HG03565 (cell line): Measurements from ENCODE around the gene PKP3.
"Not testable (repeated sequence)": the region's sequence is repeated elsewhere in the genome, so short reads cannot be mapped to it uniquely, and the experiment has no call there.

Source experiments
- ATAC-seq: cut with Tn5 transposase; IDR thresholded peaks from one replicate; pipeline ENCODE4 v1.9.1; 2021; ENCODE audit warnings: mild to moderate bottlenecking, moderate library complexity; ENCODE audit not compliant: unreplicated experiment

Gene PKP3

GRCh38 chr11:409600-410483 is 15.8 kb downstream of the PKP3 start:
- no peak for ATAC-seq

GRCh38 chr11:410711-411110 is 16.7 kb downstream of the PKP3 start:
- ATAC-seq, result not testable (repeated sequence)

DNA sequence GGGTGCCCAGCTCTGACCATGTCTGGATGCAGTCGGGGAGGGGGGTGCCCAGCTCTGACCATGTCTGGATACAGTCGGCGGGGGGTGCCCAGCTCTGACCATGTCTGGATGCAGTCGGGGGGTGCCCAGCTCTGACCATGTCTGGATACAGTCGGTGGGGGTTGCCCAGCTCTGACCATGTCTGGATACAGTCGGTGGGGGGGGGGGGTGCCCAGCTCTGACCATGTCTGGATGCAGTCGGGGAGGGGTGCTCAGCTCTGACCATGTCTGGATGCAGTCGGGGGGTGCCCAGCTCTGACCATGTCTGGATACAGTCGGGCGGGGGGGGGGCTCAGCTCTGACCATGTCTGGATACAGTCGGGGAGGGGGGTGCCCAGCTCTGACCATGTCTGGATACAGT is 17.5 kb downstream of the PKP3 start:
- not testable (repeated sequence) for ATAC-seq

DNA sequence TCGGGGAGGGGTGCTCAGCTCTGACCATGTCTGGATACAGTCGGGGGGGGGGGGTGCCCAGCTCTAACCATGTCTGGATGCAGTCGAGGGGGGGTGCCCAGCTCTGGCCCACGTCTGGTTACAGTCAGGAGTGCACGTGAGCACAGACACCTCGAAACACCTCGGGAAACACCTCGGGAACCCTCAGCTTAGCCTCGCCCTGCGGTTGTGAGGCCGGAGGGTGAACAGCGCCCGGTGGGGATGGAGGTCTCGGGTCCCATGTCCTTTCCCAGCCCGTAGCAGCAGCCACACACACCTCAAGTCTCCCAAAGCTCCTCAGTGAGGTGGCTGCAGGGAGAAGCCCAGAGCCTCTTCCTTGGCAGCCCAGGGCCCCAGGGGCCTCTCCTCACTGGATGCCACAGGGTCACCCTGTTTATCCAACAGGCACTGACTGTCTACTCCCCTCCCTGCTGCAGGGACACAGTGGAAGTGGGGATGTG is 18.7 kb downstream of the PKP3 start:
- ATAC-seq, result no peak

DNA sequence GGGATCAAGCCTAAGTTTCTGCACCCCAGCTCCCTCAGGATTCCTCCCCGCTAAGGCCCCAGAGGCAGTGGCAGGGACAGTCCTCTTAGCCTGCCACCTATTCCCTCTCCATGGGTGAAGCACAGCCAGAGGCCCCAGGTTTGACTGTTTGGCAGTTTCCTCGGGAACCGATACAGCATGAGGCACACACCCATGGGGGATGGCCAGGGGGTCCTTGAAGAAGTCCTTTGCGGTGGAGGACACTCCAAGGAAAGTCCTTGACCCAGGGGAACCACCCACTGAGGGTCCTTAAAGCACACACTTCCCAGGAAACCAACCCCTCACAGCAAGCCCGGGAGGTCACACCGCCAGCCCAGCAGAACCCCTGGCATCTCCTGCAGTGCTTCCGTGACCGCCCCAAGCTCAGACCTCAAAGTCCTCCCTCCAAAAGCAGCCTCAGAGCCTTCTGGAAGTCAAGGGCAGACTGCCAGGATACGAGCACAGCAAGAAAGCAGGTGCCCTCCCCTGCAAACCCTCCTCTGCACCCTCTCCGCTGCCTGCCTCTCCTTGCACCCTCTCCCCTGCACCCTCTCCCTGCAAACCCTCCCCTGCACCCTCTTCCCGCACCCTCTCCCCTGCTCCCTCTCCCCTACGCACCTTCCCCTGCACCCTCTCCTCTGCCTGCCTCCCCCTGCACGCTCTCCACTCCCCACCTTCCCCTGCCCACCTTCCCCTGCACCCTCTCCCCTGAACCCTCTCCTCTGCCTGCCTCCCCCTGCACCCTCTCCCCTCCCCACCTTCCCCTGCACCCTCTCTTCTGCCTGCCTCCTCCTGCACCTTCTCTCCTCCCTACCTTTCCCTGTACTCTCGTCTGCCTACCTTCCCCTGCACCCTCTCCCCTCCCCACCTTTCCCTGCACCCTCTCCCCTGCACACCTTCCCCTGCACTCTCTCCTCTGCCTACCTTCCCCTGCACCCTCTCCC is 19.4 kb downstream of the PKP3 start:
- ATAC-seq, result no peak

- ATAC-seq, result no peak
Measured at GRCh38 chr11:414318-414857, 20.4 kb downstream of the PKP3 start.

- no peak for ATAC-seq
Measured at GRCh38 chr11:415640-416041, 21.6 kb downstream of the PKP3 start.

DNA sequence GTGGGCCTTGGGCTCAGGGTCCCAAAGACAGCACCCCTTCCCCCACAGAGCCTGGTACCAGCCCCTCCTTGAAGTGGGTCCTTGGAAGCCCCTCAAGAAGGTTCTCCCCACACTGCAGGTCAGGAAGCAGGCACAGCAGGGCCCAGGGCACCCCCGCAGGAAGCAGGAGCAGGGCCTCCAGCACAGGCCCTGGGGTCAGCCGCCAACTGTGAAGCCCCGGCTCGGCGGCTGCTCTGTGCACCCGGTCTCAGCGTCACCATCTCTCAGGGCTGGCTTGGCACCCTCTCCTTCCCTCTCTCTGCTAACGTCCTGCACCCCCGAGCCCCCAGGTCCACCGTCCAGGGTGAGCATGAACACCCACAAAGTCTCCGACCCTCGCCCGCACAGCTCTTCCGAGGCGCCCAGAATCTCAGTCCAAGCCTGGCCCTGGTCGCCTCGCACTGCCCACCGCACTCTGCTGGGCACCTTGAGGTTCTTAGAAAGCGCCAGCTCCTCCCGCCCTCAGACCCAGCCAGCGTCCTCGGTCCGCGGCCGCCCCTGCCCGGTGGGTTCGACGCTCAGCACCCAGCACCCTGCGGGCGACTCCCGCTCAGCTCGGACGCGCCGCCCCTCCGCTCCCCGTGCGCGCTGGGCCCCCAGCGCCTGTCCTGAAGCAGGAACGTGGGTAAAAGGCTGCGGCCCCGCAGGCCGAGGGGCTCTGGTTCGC is 22.2 kb downstream of the PKP3 start:
- ATAC-seq, result no peak

- ATAC-seq, result no peak
Measured at GRCh38 chr11:416757-417621, 23.0 kb downstream of the PKP3 start.

DNA sequence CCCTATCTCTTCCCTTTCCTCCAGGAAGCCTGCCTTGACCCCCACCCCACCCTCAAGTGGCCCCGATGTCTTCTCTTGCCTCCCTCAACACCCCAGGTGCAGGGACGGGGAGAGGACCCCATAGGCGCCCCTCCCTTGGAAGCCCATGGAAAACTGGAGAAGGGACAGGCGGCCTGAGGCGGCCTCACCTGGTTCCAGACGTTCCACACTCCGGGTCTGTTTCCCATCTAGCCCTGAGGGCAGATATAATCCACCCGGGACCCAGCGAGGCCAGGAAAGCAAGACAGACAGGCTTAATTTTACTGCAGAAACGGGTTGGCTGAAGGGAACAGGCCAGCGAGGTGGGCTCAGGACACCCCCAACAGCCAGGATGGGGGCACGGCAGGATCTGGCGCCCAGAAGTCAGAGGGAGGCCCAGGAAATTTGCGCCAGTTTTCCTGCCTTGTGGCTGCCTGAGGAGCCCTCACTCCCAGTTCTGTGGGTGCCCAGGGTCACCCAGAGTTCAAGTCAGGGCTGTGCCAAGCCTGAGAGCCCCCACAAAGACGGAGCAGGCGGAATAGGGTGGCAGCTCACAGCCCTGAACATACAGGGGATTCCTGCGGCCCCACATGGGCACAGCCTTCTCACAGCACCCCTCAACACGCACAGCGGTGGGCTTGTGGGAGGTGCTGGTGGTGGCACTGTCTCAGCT is 23.8 kb downstream of the PKP3 start:
- no peak for ATAC-seq

- ATAC-seq, result no peak
Measured at GRCh38 chr11:418343-419247, 24.6 kb downstream of the PKP3 start.

- ATAC-seq, result no peak
Measured at GRCh38 chr11:419248-420005, 25.4 kb downstream of the PKP3 start.

DNA sequence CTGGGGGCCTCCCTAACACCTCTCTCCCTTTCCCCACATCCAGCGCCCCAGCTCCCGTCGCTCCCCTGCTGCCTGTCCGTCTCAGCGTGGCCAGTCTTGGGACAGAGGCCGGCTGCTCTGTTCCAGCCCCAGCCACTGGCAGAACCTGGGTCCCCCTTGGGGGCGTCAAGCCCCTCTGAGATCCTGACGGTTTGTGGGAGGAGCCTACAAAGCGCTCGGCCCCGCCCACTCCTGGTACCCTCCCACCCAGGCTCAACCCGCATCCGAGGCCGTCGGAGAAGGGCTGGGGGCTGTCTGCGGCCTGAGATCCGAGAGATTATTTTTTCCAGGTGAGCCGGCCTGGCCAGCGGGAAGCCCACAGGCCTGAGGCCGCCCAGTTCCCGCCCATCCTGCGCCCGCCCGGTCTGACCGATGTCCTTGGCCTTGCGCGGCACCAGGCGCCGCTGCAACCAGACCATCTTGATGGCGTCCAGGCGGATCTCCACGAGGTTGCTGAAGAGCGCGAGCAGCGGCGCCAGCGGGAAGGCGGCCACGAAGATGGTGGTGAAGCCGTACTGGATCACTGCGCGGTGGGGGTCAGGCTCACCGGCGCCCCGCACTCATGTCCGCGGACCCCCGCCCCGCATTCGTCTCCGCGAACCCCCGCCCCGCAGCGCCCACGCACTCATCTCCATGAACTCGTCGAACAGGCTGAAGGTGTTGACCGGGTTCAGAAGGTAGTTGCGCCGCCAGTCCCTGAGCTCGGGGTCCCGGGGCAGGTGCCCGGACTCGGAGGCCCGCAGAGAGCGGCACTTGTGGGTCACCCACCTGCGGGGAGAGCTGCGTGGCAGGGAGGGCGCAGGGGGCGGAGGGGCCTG is 26.3 kb downstream of the PKP3 start:
- no peak for ATAC-seq

DNA sequence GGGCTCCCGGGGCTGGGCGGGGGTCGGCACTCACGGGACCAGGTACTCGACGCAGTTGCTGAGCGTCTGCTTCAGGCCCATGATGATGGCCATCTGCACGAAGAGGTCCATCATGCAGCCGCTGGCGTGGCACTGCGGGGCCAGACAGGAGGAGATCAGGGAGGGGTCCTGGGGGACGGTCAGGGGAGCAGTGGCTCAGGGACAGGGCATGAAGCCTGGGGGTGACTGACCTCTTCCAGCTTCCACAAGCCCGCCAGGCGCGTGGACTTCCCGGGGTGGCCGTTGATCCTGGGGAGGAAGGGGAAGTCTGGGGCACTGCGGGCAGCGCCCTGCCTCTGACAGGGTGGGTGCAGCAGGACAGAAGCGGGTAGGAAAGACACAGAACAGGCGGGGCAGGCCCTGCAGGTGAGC is 26.9 kb downstream of the PKP3 start:
- ATAC-seq, result no peak

GRCh38 chr11:422249-422656 is 28.2 kb downstream of the PKP3 start:
- ATAC-seq, result no peak

GRCh38 chr11:424232-424631 is 30.2 kb downstream of the PKP3 start:
- no peak for ATAC-seq
